Measurements from ENCODE around the gene LATS2.

DNA sequence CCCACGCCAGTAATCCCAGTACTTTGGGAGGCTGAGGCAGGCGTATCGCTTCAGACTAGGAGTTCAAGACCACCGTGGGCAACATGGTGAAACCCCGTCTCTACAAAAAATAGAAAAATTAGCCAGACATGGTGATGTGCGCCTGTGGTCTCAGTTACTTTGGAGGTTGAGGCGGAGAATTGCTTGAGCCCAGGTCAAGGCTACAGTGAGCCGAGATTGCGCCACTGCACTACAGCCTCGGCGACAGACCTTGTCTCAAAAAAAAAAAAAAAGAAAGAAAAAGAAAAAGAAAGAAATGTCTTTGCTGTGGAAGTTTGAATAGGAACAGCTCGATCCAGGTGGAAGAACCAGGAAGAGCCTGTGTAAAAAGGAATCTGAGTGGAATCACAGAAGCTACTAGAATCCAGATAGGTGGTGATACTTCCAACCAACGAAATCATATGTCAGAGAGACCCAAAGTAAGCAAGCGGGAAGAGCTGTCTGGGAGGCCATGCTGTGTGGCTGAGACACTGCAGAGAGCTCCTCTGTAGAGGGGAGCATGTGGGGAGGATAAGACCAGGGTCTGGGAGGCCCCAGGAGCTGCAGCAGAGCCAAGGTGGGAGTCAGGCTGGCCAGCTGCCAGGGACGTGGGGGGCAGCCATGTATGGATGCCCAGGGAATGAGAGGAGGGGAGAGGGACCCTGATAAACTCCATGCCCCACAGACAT, 21.1 kb downstream of the LATS2 start:
- TF ChIP-seq, protein P1, sequence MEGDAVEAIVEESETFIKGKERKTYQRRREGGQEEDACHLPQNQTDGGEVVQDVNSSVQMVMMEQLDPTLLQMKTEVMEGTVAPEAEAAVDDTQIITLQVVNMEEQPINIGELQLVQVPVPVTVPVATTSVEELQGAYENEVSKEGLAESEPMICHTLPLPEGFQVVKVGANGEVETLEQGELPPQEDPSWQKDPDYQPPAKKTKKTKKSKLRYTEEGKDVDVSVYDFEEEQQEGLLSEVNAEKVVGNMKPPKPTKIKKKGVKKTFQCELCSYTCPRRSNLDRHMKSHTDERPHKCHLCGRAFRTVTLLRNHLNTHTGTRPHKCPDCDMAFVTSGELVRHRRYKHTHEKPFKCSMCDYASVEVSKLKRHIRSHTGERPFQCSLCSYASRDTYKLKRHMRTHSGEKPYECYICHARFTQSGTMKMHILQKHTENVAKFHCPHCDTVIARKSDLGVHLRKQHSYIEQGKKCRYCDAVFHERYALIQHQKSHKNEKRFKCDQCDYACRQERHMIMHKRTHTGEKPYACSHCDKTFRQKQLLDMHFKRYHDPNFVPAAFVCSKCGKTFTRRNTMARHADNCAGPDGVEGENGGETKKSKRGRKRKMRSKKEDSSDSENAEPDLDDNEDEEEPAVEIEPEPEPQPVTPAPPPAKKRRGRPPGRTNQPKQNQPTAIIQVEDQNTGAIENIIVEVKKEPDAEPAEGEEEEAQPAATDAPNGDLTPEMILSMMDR (IDR thresholded peaks at IDR 0.05): no peak
- TF ChIP-seq POLR2A (IDR thresholded peaks at IDR 0.05): no peak

Measured in thyroid gland (tissue), 4 donors.